Stimulated activated CD4-positive, alpha-beta T cell treated with anti-CD3 and anti-CD28 coated beads, Interleukin-15, amount 100 ng/mL, for 1 hour (primary cell): ENCODE data around the gene DNAJB8.

Source experiments
- DNase-seq, 2 donors: peaks; one replicate each; pipeline ENCODE4 v3.0.0-alpha.2; 2020; ENCODE audit warnings: low read depth in 1 of 2, low spot score in 1 of 2

DNAJB8 gene

GRCh38 chr3:128483657-128484403 lies 17.1 kb upstream of the DNAJB8 start:
- no peak for DNase-seq

GRCh38 chr3:128482666-128483656 lies 16.3 kb upstream of the DNAJB8 start:
- DNase-seq: no peak

- no peak for DNase-seq
These were observed 15.5 kb upstream of the DNAJB8 start for GRCh38 chr3:128482175-128482574.

GRCh38 chr3:128481438-128481942 lies 14.8 kb upstream of the DNAJB8 start:
- DNase-seq: no peak

GRCh38 chr3:128480717-128481437 lies 14.2 kb upstream of the DNAJB8 start:
- DNase-seq: no peak

GRCh38 chr3:128480278-128480677 lies 13.6 kb upstream of the DNAJB8 start:
- no peak for DNase-seq

- DNase-seq: no peak
These were observed 12.9 kb upstream of the DNAJB8 start for GRCh38 chr3:128479558-128480086.

- DNase-seq: no peak
These were observed 12.2 kb upstream of the DNAJB8 start for GRCh38 chr3:128478576-128479506.

GRCh38 chr3:128476659-128477058 lies 10.0 kb upstream of the DNAJB8 start:
- DNase-seq: no peak

- no peak for DNase-seq
These were observed 8.7 kb upstream of the DNAJB8 start for GRCh38 chr3:128475355-128475754.

GRCh38 chr3:128473737-128474136 lies 7.0 kb upstream of the DNAJB8 start:
- no peak for DNase-seq

- no peak for DNase-seq
These were observed 6.5 kb upstream of the DNAJB8 start for GRCh38 chr3:128473180-128473519.

- no peak for DNase-seq
These were observed 5.9 kb upstream of the DNAJB8 start for GRCh38 chr3:128472449-128473179.

- DNase-seq: no peak
These were observed 5.0 kb upstream of the DNAJB8 start for GRCh38 chr3:128471720-128472119.

GRCh38 chr3:128471110-128471509 lies 4.4 kb upstream of the DNAJB8 start:
- DNase-seq: no peak

- no peak for DNase-seq
These were observed 3.6 kb upstream of the DNAJB8 start for GRCh38 chr3:128470134-128470899.

- no peak for DNase-seq
These were observed 2.9 kb upstream of the DNAJB8 start for GRCh38 chr3:128469556-128469955.

- no peak for DNase-seq
These were observed 2.3 kb upstream of the DNAJB8 start for GRCh38 chr3:128468791-128469527.
